Epithelial cell of esophagus (primary cell): Measurements from ENCODE around the gene JMY.
A peak's percentile ranks its signal among the peaks of the same experiment; 100 is the strongest.
"Not testable (repeated sequence)": the region's sequence is repeated elsewhere in the genome, so short reads cannot be mapped to it uniquely, and the experiment has no call there.

Source experiments
- DNase-seq: peaks from one replicate; pipeline ENCODE4 v3.0.0; 2010; ENCODE audit warnings: low read depth
- H3K4me3 ChIP-seq: 2 replicates; pipeline ENCODE4 v1.5.1; 2011; ENCODE audit warnings: mild to moderate bottlenecking, low read length, control low read depth
- TF ChIP-seq, protein P1 (sequence below): IDR thresholded peaks from 2 replicates; pipeline ENCODE4 v1.5.1; 2011; ENCODE audit warnings: low read depth, mild to moderate bottlenecking, low read length, control low read depth, inconsistent platforms; ENCODE audit not compliant: insufficient read depth; ENCODE audit errors: missing control alignments

JMY gene

DNA sequence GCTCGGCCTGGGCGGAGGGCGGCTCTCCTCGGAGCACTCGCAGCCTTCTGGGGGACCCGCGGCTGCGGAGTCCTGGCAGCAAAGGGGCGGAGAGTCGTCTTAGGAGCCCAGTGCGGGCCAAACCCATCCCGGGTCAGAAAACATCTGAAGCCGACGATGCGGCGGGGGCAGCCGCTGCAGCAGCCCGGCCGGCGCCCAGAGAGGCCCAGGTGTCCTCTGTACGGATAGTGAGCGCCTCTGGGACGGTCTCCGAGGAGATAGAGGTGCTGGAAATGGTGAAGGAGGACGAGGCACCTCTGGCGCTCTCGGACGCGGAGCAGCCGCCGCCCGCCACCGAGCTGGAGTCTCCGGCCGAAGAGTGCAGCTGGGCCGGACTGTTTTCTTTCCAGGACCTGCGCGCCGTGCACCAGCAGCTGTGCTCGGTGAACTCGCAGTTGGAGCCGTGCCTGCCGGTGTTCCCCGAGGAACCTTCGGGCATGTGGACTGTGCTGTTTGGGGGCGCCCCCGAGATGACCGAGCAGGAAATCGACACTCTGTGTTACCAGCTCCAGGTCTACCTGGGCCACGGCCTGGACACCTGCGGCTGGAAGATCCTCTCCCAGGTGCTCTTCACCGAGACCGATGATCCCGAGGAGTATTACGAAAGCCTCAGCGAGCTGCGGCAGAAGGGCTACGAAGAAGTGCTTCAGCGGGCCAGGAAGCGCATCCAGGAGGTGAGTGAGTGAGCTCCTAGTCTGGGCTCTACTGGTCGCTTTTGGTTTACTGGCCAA lies 1.2 kb downstream of the JMY start:
- DNase-seq = peak; percentile 79
- peak overlapping the region; percentile 77 for H3K4me3 ChIP-seq
- TF ChIP-seq, protein P1, sequence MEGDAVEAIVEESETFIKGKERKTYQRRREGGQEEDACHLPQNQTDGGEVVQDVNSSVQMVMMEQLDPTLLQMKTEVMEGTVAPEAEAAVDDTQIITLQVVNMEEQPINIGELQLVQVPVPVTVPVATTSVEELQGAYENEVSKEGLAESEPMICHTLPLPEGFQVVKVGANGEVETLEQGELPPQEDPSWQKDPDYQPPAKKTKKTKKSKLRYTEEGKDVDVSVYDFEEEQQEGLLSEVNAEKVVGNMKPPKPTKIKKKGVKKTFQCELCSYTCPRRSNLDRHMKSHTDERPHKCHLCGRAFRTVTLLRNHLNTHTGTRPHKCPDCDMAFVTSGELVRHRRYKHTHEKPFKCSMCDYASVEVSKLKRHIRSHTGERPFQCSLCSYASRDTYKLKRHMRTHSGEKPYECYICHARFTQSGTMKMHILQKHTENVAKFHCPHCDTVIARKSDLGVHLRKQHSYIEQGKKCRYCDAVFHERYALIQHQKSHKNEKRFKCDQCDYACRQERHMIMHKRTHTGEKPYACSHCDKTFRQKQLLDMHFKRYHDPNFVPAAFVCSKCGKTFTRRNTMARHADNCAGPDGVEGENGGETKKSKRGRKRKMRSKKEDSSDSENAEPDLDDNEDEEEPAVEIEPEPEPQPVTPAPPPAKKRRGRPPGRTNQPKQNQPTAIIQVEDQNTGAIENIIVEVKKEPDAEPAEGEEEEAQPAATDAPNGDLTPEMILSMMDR = no peak

DNA sequence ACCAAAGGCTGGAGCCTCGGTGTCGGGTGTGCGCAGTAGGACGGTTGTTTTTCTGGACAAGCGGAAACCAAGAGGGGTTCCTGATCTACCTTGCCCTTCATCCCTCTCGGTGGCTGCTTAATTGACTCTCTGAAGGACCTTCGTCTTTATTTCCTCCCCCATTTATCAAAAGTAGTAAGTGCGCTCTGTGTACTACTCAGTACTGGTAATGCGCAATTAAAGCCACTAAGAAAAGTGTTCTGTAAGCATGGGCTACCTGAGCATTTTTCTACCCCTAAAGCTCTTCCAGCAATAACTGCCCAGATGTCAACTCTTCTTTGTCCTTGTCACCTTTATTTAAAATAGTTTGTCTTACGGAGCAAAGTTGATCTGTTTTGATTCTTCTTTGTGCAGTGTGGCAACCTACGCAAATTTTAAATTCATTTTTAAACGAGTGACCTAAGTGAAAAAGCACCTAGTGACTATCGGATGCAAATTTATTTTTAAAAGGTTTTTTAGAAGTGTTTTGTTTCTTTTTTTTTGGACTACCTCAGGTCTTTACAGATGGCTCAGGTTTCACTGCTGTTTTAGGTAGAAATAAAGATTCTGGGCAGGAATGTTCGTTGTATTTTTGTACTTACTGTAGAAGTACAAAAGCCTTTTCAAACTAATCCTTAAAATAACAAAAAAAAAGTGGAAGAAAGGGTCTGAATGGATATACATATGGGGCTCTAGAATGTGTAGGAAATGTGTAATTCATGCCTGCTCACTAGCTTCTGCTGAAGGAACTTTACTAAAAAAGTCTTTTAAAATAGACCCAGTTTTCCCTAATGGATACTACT lies 2.0 kb downstream of the JMY start:
- TF ChIP-seq, protein P1 = no peak
- H3K4me3 ChIP-seq = peak overlapping the region; percentile 77
- no peak for DNase-seq

GRCh38 chr5:79240561-79240960 lies 4.6 kb downstream of the JMY start:
- H3K4me3 ChIP-seq = no peak overlapping the region
- TF ChIP-seq, protein P1 = no peak
- no peak for DNase-seq

DNA sequence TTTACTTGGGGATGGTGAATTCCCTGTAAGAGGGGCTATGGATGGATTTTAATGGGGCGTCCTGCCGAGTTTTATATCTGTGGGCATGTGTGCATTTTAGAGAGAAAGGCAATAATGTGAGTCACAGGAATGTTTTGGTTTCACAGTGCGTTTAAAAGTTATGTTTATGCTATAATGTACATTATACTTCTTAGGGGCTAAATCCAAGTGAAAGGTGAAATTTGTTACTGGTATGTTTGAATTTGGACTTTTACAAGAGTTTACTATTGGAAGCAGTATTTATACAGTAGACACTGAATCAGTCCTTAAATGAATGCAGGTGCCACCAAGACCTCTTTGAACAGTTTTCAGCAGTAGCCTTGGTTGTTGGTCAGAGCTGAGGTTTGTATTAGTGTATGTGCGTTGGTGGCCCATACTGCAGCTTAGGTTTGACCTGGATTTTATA lies 5.6 kb downstream of the JMY start:
- no peak for DNase-seq
- no peak overlapping the region for H3K4me3 ChIP-seq
- TF ChIP-seq, protein P1 = no peak

DNA sequence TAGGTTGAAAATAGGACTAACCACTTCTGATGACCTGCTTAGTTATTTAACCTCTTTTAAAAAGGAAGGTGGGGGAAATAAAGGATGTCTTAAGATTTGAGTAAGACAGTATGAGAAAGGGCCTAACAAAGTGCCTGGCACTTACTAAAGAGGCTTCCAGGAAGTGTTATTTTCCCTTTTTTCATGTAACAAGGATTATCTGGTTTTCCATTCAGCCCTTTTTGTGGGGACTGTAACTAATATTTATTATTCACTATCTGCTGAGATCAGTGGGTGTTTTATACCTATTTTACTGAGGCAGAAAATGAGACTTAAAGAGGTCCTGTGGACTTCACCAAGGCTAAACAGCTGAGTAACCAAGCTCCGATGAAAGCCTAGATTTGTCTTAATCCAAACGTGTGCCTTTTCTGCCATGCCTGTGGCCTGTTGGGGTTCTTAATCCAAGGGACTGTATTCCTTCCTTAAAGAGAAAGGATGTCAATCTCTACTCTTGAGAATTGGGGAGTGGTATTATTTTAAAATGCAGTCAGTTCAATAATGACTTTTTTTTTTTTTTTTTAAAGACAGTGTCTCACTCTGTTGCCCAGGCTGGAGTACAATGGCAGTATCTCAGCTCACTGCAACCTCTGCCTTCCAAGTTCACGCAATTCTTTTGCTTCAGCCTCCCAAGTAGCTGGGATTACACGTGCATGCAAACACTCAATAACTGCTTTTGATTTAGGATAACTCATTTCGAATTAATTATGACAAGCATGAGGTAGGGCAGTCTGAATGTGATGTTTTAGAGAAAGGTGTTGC lies 6.5 kb downstream of the JMY start:
- TF ChIP-seq, protein P1 = no peak
- no peak overlapping the region for H3K4me3 ChIP-seq
- no peak for DNase-seq

- DNase-seq = no peak
- H3K4me3 ChIP-seq = no peak overlapping the region
- TF ChIP-seq, protein P1 = no peak
Measured at GRCh38 chr5:79243224-79243623, 7.3 kb downstream of the JMY start.

DNA sequence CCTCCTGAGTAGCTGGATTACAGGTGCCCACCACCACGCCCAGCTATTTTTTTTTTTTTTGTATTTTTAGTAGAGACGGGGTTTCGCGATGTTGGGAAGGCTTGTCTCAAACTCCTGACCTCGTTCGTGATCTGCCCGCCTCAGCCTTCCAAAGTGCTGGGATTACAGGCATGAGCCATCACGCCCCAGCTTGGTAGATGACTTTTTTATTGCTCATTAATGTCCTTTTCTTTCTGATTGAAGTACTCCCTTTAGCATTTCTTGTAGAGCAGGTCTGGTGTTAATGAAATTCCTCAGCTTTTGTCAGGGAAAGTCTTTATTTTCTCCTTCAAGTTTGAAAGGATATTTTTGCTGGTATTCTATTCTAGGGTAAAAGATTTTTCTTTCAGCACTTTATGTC lies 18.1 kb downstream of the JMY start:
- peak; percentile 56 for DNase-seq

More for the DNA sequence above, 18.1 kb downstream of the JMY start:
- not testable (repeated sequence) for H3K4me3 ChIP-seq
